GM23338 (cell line): Measurements from ENCODE around the gene YBX1. TPM values are rescaled to one million over a fixed set of nuclear protein-coding genes. Genes with fewer than 3 reads are reported as not detected.

Experiments used
- ATAC-seq: fragments of 200-7000 bp; cut with Tn5 transposase; 3 replicates; pipeline ENCODE4 v1.9.1; 2020
- DNase-seq: peaks from one replicate; pipeline ENCODE4 v3.0.0-alpha.2; 2015; ENCODE audit warnings: low spot score
- H2AFZ ChIP-seq: fragments of 200-600 bp; sonication (generic); 2 replicates; pipeline ENCODE4 v1.8.0; 2016; ENCODE audit warnings: antibody characterized with exemption, mild to moderate bottlenecking, moderate library complexity
- H3F3A ChIP-seq: fragments of 200-600 bp; sonication (generic); replicated peaks from 2 replicates; pipeline ENCODE4 v1.8.0; 2017; ENCODE audit warnings: antibody characterized with exemption, mixed run types, low read depth
- H3K27ac ChIP-seq: fragments of 200-600 bp; sonication (generic); 2 replicates; pipeline ENCODE4 v1.6.1; 2016; ENCODE audit warnings: low read depth
- H3K27me3 ChIP-seq: fragments of 200-600 bp; sonication (generic); 2 replicates; pipeline ENCODE4 v1.8.0; 2016; ENCODE audit warnings: mild to moderate bottlenecking, mixed run types, moderate library complexity; ENCODE audit not compliant: insufficient read depth
- H3K36me3 ChIP-seq: fragments of 200-600 bp; sonication (generic); 2 replicates; pipeline ENCODE4 v1.8.0; 2016; ENCODE audit warnings: mild to moderate bottlenecking; ENCODE audit not compliant: insufficient read depth
- H3K4me1 ChIP-seq: fragments of 200-600 bp; sonication (generic); 2 replicates; pipeline ENCODE4 v1.8.0; 2016; ENCODE audit warnings: mild to moderate bottlenecking, moderate library complexity; ENCODE audit not compliant: insufficient read depth
- H3K4me2 ChIP-seq: fragments of 200-600 bp; sonication (generic); 2 replicates; pipeline ENCODE4 v1.7.1; 2017; ENCODE audit warnings: mixed run types
- H3K4me3 ChIP-seq: fragments of 200-600 bp; sonication (generic); 2 replicates; pipeline ENCODE4 v1.6.1; 2016; ENCODE audit warnings: mixed run types
- H3K79me2 ChIP-seq: fragments of 200-600 bp; sonication (generic); replicated peaks from 2 replicates; pipeline ENCODE4 v1.8.0; 2017; ENCODE audit warnings: mild to moderate bottlenecking; ENCODE audit not compliant: insufficient read depth
- H3K9me2 ChIP-seq: fragments of 200-600 bp; sonication (generic); 2 replicates; pipeline ENCODE4 v1.8.0; 2017; ENCODE audit not compliant: insufficient read depth
- H4K20me1 ChIP-seq: fragments of 200-600 bp; sonication (generic); replicated peaks from 2 replicates; pipeline ENCODE4 v1.8.0; 2017; ENCODE audit warnings: mild to moderate bottlenecking; ENCODE audit not compliant: insufficient read depth
- H3K27ac Mint-ChIP-seq: 2 replicates; pipeline ENCODE4 v1.8.0; 2020; ENCODE audit warnings: inconsistent platforms, mild to moderate bottlenecking, moderate library complexity, mixed read lengths
- H3K27me3 Mint-ChIP-seq: 3 replicates; pipeline ENCODE4 v1.8.0; 2022; ENCODE audit warnings: low read depth, mild to moderate bottlenecking, moderate library complexity, mixed read lengths, inconsistent platforms; ENCODE audit not compliant: insufficient read depth, poor library complexity
- H3K36me3 Mint-ChIP-seq: 3 replicates; pipeline ENCODE4 v1.8.0; 2021; ENCODE audit warnings: low read depth, mild to moderate bottlenecking, inconsistent platforms, moderate library complexity, mixed read lengths
- H3K4me1 Mint-ChIP-seq: 3 replicates; pipeline ENCODE4 v1.8.0; 2020; ENCODE audit warnings: mild to moderate bottlenecking, inconsistent platforms, mixed read lengths
- H3K4me3 Mint-ChIP-seq: 3 replicates; pipeline ENCODE4 v1.8.0; 2021; ENCODE audit warnings: moderate library complexity, mild to moderate bottlenecking, inconsistent platforms, mixed read lengths
- H3K9me3 Mint-ChIP-seq: 3 replicates; pipeline ENCODE4 v1.8.0; 2020; ENCODE audit warnings: moderate library complexity, mild to moderate bottlenecking, inconsistent platforms, mixed read lengths
- EZH2 ChIP-seq: fragments of 200-600 bp; sonication (generic); IDR thresholded peaks from one replicate; pipeline ENCODE4 v1.8.0; 2017; ENCODE audit warnings: antibody characterized with exemption, mild to moderate bottlenecking, low read depth; ENCODE audit not compliant: unreplicated experiment
- JUNB ChIP-seq: IDR thresholded peaks from one replicate; pipeline ENCODE4 v1.6.1; 2016; ENCODE audit warnings: antibody characterized with exemption; ENCODE audit not compliant: unreplicated experiment
- POLR2AphosphoS5 ChIP-seq: IDR thresholded peaks from 2 replicates; pipeline ENCODE4 v1.6.1; 2016; ENCODE audit warnings: antibody characterized with exemption, low read depth
- ZNF114 ChIP-seq: fragments of 250-450 bp; sonication (Bioruptor Pico); IDR thresholded peaks from 2 replicates; pipeline ENCODE4 v1.5.0; 2020; ENCODE audit warnings: mild to moderate bottlenecking, moderate library complexity
- ZNF331 ChIP-seq: fragments of 250-450 bp; sonication (Bioruptor Pico); IDR thresholded peaks from 2 replicates; pipeline ENCODE4 v1.5.0; 2020; ENCODE audit warnings: low read depth, mild to moderate bottlenecking, moderate library complexity
- long read RNA-seq: library from polyadenylated mRNA; unstranded; transcript quantifications from one replicate; pipeline ENCODE4 v2.0.0, GENCODE V29; 2020; ENCODE audit not compliant: unreplicated experiment
- polyA plus RNA-seq: library from polyadenylated mRNA; unstranded; fragments of >200 nt; fragmentation: Nextera tagmentation; extraction: Ambion mirVana; gene quantifications from 2 replicates; pipeline ENCODE4 v1.2.1, GENCODE V29; 2016
- total RNA-seq: library from RNA; depleted of rRNA; stranded (reverse); fragments of >200 nt; shearing (Covaris generic); gene quantifications from 2 replicates; pipeline ENCODE4 v1.2.3, GENCODE V29; 2014; rRNA removed
- TF ChIP-seq, protein P1 (sequence below): IDR thresholded peaks from 2 replicates; pipeline ENCODE4 v1.6.1; 2016; ENCODE audit warnings: antibody characterized with exemption

The YBX1 gene
- total RNA-seq, result 1,206 and 1,282 TPM in 2 replicates
- polyA plus RNA-seq, result 1,441 and 1,488 TPM in 2 replicates
- long read RNA-seq, transcript YBX1-201 (8 exons, 1,514 nt), result major isoform, 66 of 259 reads
- long read RNA-seq, partial matches to known transcripts, result 188 of 259 reads
- long read RNA-seq, other reads (novel, unspliced or antisense), result 4 of 259 reads

DNA sequence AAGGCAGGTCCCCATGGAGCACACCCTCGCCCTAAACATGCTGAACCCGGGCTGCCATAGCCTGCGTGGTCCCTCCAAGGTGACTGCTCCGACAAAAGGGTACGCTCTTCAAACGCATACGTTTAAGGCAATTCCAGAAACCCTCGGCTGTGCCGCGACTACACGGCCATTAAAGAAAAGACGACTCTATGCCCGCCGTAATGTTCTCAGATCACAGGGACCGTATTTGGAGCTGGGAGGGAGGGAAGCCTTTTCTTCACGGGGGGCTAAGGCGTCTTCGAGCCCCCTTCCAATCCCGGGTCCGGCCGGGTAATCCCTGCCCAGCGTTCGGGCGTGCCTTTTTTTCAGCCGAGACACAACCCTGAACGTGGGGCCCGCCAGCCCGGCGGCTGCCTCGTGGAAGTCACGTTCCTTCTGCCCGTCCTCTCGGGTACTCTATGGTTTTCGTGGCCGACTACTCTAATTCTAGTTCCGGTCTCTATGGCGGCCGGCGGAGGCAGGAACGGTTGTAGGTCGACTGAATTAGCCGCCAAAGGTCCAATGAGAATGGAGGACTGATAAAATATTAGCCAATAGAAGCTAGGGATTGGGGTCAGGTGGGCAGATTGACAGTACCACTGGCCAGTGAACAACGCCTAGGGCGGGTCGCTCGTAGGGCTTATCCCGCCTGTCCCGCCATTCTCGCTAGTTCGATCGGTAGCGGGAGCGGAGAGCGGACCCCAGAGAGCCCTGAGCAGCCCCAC is at the start of gene YBX1:
Gene YBX1 (plus strand): TSS at position 678 of the 743 bp plus-strand sequence. CDS start 148 bp downstream, outside the sequence.
- H2AFZ ChIP-seq, result peak within 1 kb of the TSS; percentile 30
- 0 out of 2 replicates have a peak, but pooled peaks cover 3% of the 10 kb centered on the region for H3F3A ChIP-seq
- H3K4me3 Mint-ChIP-seq, result peak within 1 kb of the TSS; percentile 95
- H3K4me1 ChIP-seq, result peaks cover 28% of the 10 kb centered on the region
- H3K27ac ChIP-seq, result peak within 1 kb of the TSS; percentile 84; the same call in 1 of the 2 replicates
- DNase-seq (peak; percentile 99), ATAC-seq (peak; percentile 91)
- peaks cover 3% of the 10 kb centered on the region; the same call in 2 of the 3 replicates for H3K9me3 Mint-ChIP-seq
- H3K27me3 Mint-ChIP-seq, result peaks cover 12% of the 10 kb centered on the region
- no peaks in the 10 kb centered on the region for H3K27me3 ChIP-seq
- H4K20me1 ChIP-seq, result peaks cover 39% of the 10 kb centered on the region
- peaks cover 56% of the 10 kb centered on the region for H3K79me2 ChIP-seq
- peaks cover 11% of the 10 kb centered on the region for H3K36me3 ChIP-seq
- peak within 1 kb of the TSS; percentile 85 for H3K4me3 ChIP-seq
- peak within 1 kb of the TSS; percentile 98 for H3K27ac Mint-ChIP-seq
- peak within 1 kb of the TSS; percentile 98 for H3K4me2 ChIP-seq
- peaks cover 33% of the 10 kb centered on the region for H3K4me1 Mint-ChIP-seq
- H3K36me3 Mint-ChIP-seq, result peaks cover 40% of the 10 kb centered on the region
- no peaks in the 10 kb centered on the region for H3K9me2 ChIP-seq
- TF ChIP-seq JUNB (no peak), EZH2 (no peak), POLR2AphosphoS5 (peak; percentile 78)
- TF ChIP-seq, protein P1, sequence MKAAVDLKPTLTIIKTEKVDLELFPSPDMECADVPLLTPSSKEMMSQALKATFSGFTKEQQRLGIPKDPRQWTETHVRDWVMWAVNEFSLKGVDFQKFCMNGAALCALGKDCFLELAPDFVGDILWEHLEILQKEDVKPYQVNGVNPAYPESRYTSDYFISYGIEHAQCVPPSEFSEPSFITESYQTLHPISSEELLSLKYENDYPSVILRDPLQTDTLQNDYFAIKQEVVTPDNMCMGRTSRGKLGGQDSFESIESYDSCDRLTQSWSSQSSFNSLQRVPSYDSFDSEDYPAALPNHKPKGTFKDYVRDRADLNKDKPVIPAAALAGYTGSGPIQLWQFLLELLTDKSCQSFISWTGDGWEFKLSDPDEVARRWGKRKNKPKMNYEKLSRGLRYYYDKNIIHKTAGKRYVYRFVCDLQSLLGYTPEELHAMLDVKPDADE, result peak; percentile 40; the same call in 1 of the 2 replicates

DNA sequence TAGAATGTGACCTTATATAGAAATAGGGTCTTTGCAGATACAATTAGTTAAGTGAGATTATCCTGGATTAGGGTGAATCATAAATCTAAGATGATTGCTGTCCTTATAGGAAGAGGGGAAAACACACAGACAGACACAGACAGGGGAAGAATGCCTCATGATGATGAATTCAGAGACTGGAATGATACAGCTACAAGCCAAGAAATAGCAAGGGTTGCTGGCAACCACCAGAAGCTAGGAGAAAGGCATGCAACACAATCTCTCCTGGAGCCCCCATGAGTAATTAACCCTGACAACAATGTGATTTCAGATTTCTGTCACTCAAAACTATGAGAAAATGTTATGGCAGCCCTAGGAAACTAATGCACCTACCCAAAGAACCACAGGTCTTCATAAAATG is 43.1 kb upstream of the YBX1 start:
- DNase-seq, result no peak
- H3K4me2 ChIP-seq, result no peak overlapping the region

DNA sequence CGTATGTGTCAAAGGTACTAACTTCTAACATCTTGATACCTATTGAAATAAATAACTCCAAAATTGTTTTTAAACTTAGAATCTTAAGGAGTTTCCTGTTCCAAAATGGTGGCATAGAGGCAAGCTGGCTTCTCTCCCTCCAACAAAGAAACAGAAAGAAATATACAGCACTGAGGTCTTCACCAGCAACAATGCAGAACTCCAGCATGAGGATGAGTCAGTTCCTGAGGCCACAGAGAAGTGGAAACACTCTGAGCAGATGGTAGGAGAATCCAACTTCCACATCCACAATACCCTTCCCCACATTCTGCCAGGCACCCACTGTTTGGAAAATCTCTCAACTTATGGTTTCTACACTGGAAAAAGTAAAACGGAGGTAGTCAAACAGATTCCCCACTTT is 36.2 kb upstream of the YBX1 start:
- Histone ChIP-seq H3K4me3 (no peak overlapping the region), H3K4me1 (no peaks in the 10 kb centered on the region), H3F3A (no peaks in the 10 kb centered on the region), H3K36me3 (no peaks in the 10 kb centered on the region), H3K27me3 (no peaks in the 10 kb centered on the region), H3K4me2 (no peak overlapping the region), H3K27ac (no peak overlapping the region), H3K9me2 (no peaks in the 10 kb centered on the region), H4K20me1 (no peaks in the 10 kb centered on the region), H3K79me2 (no peaks in the 10 kb centered on the region), H2AFZ (peak overlapping the region; percentile 58; the same call in 1 of the 2 replicates)
- DNase-seq, result no peak
- no peak for ATAC-seq
- Mint-ChIP-seq H3K36me3 (no peaks in the 10 kb centered on the region), H3K27me3 (peaks cover 3% of the 10 kb centered on the region), H3K4me1 (no peaks in the 10 kb centered on the region), H3K9me3 (no peaks in the 10 kb centered on the region), H3K27ac (no peak overlapping the region), H3K4me3 (no peak overlapping the region)
- TF ChIP-seq ZNF114 (CRISPR knock-in tag) (no peak), EZH2 (no peak), ZNF331 (CRISPR knock-in tag) (no peak)

More for the DNA sequence above, 43.1 kb upstream of the YBX1 start:
- H3K27ac ChIP-seq, result no peak overlapping the region
- no peaks in the 10 kb centered on the region for H3K27me3 ChIP-seq
- H3K27me3 Mint-ChIP-seq, result no peaks in the 10 kb centered on the region
- no peaks in the 10 kb centered on the region for H4K20me1 ChIP-seq
- H2AFZ ChIP-seq, result no peak overlapping the region
- no peaks in the 10 kb centered on the region for H3K4me1 ChIP-seq
- H3K4me3 Mint-ChIP-seq, result no peak overlapping the region
- ATAC-seq, result no peak
- H3K9me2 ChIP-seq, result no peaks in the 10 kb centered on the region
- TF ChIP-seq, protein P1, result no peak
- no peaks in the 10 kb centered on the region for H3K79me2 ChIP-seq
- no peak overlapping the region for H3K4me3 ChIP-seq
- H3F3A ChIP-seq, result no peaks in the 10 kb centered on the region
- H3K36me3 Mint-ChIP-seq, result no peaks in the 10 kb centered on the region
- no peaks in the 10 kb centered on the region for H3K9me3 Mint-ChIP-seq
- no peaks in the 10 kb centered on the region for H3K36me3 ChIP-seq
- H3K4me1 Mint-ChIP-seq, result no peaks in the 10 kb centered on the region
- H3K27ac Mint-ChIP-seq, result no peak overlapping the region
